Endothelial cell of umbilical vein (primary cell): ENCODE data around the gene NRBF2. TPM values are rescaled to one million over a fixed set of nuclear protein-coding genes. Genes with fewer than 3 reads are reported as not detected.

Source experiments
- BruUV-seq: library from RNA; stranded (reverse); fragments of 400-500 nt; replicated peaks from 2 replicates; lab custom pipeline; 2021; lab: Mats Ljungman, UMichigan
- CTCF ChIA-PET: fragments of 300-600, 350-600 bp; sonication (Branson Sonifier 250); formaldehyde crosslinking; loops from one replicate; lab custom pipeline; 2021; ENCODE audit warnings: antibody characterized with exemption, inconsistent platforms; lab: Charles Lee
- POLR2A ChIA-PET: fragments of 300-600, 350-600 bp; sonication (Branson Sonifier 250); formaldehyde crosslinking; loops from one replicate; lab custom pipeline; 2021; ENCODE audit warnings: antibody characterized with exemption, inconsistent platforms; lab: Charles Lee
- DNase-seq: peaks from one replicate; pipeline ENCODE4 v3.0.0-alpha.2; 2011; ENCODE audit warnings: low read depth, low spot score
- FAIRE-seq: peaks from 2 replicates; lab custom pipeline; 2011; peaks lifted over from hg19 to GRCh38; lab: Jason Lieb, UNC
- H2AFZ ChIP-seq: 2 replicates; pipeline ENCODE4 v1.6.0; 2012; ENCODE audit warnings: low read depth, low read length, control low read depth, inconsistent platforms
- H3K27ac ChIP-seq: 2 replicates; pipeline ENCODE4 v1.5.1; 2011; ENCODE audit warnings: low read depth, mild to moderate bottlenecking, control low read depth, low read length, moderate library complexity; ENCODE audit not compliant: insufficient read depth
- H3K27me3 ChIP-seq, 2 experiments: 2 replicates each; pipeline versions ENCODE4 v1.6.0 to v1.6.1; 2011; ENCODE audit warnings: low read length in 2 of 2, mixed read lengths in 1 of 2; ENCODE audit not compliant: control insufficient read depth in 2 of 2, insufficient read depth in 2 of 2
- H3K36me3 ChIP-seq, 2 experiments: 2 replicates in 1 of 2; 3 replicates in 1 of 2; pipeline ENCODE4 v1.5.1; 2011; ENCODE audit warnings: low read length in 2 of 2, mild to moderate bottlenecking in 1 of 2, moderate library complexity in 1 of 2; ENCODE audit not compliant: control insufficient read depth in 2 of 2, insufficient read depth in 2 of 2; ENCODE audit errors: extremely low read depth in 1 of 2
- H3K4me1 ChIP-seq: 3 replicates; pipeline ENCODE4 v1.5.1; 2011; ENCODE audit warnings: mild to moderate bottlenecking, low read length; ENCODE audit not compliant: control insufficient read depth, insufficient read depth; ENCODE audit errors: extremely low read depth
- H3K4me2 ChIP-seq: 2 replicates; pipeline ENCODE4 v1.6.1; 2011; ENCODE audit warnings: low read length, control low read depth, mixed read lengths; ENCODE audit not compliant: insufficient read depth
- H3K4me3 ChIP-seq, 3 experiments: fragments of 200-600 bp in 1 of 3; sonication (generic), shearing (Covaris generic) in 1 of 3; replicated peaks in 1 of 3; 2 replicates each; pipeline ENCODE4 v1.5.1; 2011 to 2016; ENCODE audit warnings: control low read depth in 3 of 3, low read length in 3 of 3, mild to moderate bottlenecking in 2 of 3, inconsistent platforms in 1 of 3, low read depth in 1 of 3, moderate library complexity in 1 of 3; ENCODE audit not compliant: insufficient read depth in 1 of 3
- H3K79me2 ChIP-seq: 2 replicates; pipeline ENCODE4 v1.6.0; 2012; ENCODE audit warnings: low read length, inconsistent platforms; ENCODE audit not compliant: control insufficient read depth, insufficient read depth
- H3K9ac ChIP-seq: replicated peaks from 2 replicates; pipeline ENCODE3; 2011; ENCODE audit warnings: low read length, control low read depth; ENCODE audit not compliant: insufficient read depth; ENCODE audit errors: extremely low read depth
- H3K9me1 ChIP-seq: replicated peaks from 3 replicates; pipeline ENCODE4 v1.6.0; 2011; ENCODE audit warnings: mild to moderate bottlenecking, low read length; ENCODE audit not compliant: control insufficient read depth, insufficient read depth; ENCODE audit errors: extremely low read depth
- H3K9me3 ChIP-seq: replicated peaks from 2 replicates; pipeline ENCODE4 v1.5.1; 2012; ENCODE audit warnings: low read length, inconsistent platforms; ENCODE audit not compliant: control insufficient read depth, insufficient read depth
- H4K20me1 ChIP-seq: replicated peaks from 2 replicates; pipeline ENCODE3; 2011; ENCODE audit warnings: mild to moderate bottlenecking, low read length; ENCODE audit not compliant: control insufficient read depth, insufficient read depth; ENCODE audit errors: extremely low read depth
- EZH2 ChIP-seq: IDR thresholded peaks from 2 replicates; pipeline ENCODE4 v1.6.1; 2012; ENCODE audit warnings: borderline replicate concordance, low read depth, mild to moderate bottlenecking, moderate library complexity, low read length, inconsistent platforms; ENCODE audit not compliant: severe bottlenecking
- FOS ChIP-seq: IDR thresholded peaks from 2 replicates; pipeline ENCODE4 v1.6.1; 2011; ENCODE audit warnings: mild to moderate bottlenecking, low read length, moderate library complexity, borderline replicate concordance; ENCODE audit not compliant: insufficient read depth
- GATA2 ChIP-seq: IDR thresholded peaks from 2 replicates; pipeline ENCODE4 v1.7.0; 2011; ENCODE audit warnings: low read depth, mild to moderate bottlenecking, moderate library complexity, mixed read lengths, low read length; ENCODE audit not compliant: insufficient read length, insufficient read depth
- JUN ChIP-seq: IDR thresholded peaks from 2 replicates; pipeline ENCODE4 v1.6.1; 2011; ENCODE audit warnings: borderline replicate concordance, low read depth; ENCODE audit not compliant: insufficient read length, insufficient read depth
- MYC ChIP-seq: IDR thresholded peaks from one replicate; pipeline ENCODE4 v1.6.1; 2011; ENCODE audit warnings: mild to moderate bottlenecking, low read depth, low read length
- POLR2A ChIP-seq: IDR thresholded peaks from 2 replicates; pipeline ENCODE4 v1.6.1; 2012; ENCODE audit warnings: low read depth, mild to moderate bottlenecking, control low read depth, low read length
- POLR2AphosphoS5 ChIP-seq: IDR thresholded peaks from 2 replicates; pipeline ENCODE4 v1.6.1; 2012; ENCODE audit warnings: low read depth, mild to moderate bottlenecking, control low read depth, low read length, moderate library complexity; ENCODE audit not compliant: insufficient read depth
- dilution Hi-C: fragments of 300-500 bp; cut with MboI; formaldehyde crosslinking; loops from one replicate; pipeline ENCODE4 v1.15.0; 2019; ENCODE audit warnings: low sequenced_read_pairs; ENCODE audit not compliant: extremely low pct_ligation_motif_present
- intact Hi-C: fragments of 100-400 bp; cut with micrococcal nuclease; formaldehyde crosslinking; loops from one replicate; pipeline ENCODE4 v1.10.0; 2022
- polyA plus RNA-seq, 4 experiments: library from polyadenylated mRNA; depleted of rRNA in 3 of 4; stranded (reverse) in 3 of 4; unstranded in 1 of 4; fragments of >200 nt; gene quantifications; 2 replicates each; pipeline versions ENCODE4 v1.2.1 to v1.2.3, GENCODE V29; 2011 to 2012; ENCODE audit warnings: missing spikeins in 1 of 4
- total RNA-seq: library from RNA; stranded (reverse); gene quantifications from 2 replicates; pipeline ENCODE4 v1.2.3, GENCODE V29; 2021
- TF ChIP-seq, protein P1 (sequence below): IDR thresholded peaks from 2 replicates; pipeline ENCODE4 v1.6.1; 2011; ENCODE audit not compliant: insufficient read depth, insufficient read length
- TF ChIP-seq, protein P2 (sequence below), 2 donors: IDR thresholded peaks; 1 replicate in 1 of 2; 2 replicates in 1 of 2; pipeline ENCODE4 v1.5.1; 2011; ENCODE audit warnings: low read length in 2 of 2, mild to moderate bottlenecking in 2 of 2, moderate library complexity in 2 of 2, control low read depth in 1 of 2, inconsistent platforms in 1 of 2, low read depth in 1 of 2; ENCODE audit not compliant: insufficient read depth in 1 of 2; ENCODE audit errors: extremely low read depth in 1 of 2

NRBF2 gene
- total and polyA plus RNA-seq, 2 donors (not counting 3 experiments of a cell fraction or from before 2014, with no cell fraction given) = 7.6 to 17.7 TPM

DNA sequence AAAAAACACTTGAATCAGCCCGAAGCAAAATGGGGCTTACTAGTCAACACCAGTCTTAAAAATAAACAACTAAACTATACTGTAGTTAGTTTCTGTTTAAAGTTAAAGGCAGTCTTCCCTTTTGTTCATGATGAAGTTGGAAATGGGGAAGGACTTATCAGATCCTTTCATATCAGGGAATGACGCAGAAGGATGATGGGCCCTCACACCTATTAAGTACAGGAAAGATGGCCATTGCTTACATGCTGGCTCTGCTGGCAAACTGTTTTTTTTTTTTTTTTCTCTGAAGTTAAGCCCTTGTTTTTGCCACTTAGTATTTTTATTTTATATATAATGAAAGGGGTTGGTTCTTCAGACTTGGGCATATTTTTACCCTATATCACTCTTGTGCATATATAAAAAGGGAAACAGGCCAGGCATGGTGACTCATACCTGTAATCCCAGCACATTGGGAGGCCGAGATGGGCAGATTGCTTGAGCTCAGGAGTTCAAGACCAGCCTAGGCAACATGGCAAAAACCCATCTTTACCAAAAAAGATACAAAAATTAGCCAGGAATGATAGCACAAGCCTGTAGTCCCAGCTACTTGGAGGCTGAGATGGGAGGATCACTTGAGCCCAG lies 16.6 kb upstream of the NRBF2 start:
- no peak overlapping the region for H3K9ac ChIP-seq
- no peak overlapping the region for H3K4me2 ChIP-seq
- dilution Hi-C loops = no loop called here
- no peaks in the 10 kb centered on the region for H3K79me2 ChIP-seq
- no peak for FAIRE-seq
- intact Hi-C loops = no loop called here
- TF ChIP-seq, protein P1, sequence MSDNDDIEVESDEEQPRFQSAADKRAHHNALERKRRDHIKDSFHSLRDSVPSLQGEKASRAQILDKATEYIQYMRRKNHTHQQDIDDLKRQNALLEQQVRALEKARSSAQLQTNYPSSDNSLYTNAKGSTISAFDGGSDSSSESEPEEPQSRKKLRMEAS = no peak
- TF ChIP-seq MYC (no peak), POLR2AphosphoS5 (no peak), JUN (no peak), POLR2A (no peak), FOS (no peak), GATA2 (no peak), EZH2 (no peak)
- TF ChIP-seq, protein P2, sequence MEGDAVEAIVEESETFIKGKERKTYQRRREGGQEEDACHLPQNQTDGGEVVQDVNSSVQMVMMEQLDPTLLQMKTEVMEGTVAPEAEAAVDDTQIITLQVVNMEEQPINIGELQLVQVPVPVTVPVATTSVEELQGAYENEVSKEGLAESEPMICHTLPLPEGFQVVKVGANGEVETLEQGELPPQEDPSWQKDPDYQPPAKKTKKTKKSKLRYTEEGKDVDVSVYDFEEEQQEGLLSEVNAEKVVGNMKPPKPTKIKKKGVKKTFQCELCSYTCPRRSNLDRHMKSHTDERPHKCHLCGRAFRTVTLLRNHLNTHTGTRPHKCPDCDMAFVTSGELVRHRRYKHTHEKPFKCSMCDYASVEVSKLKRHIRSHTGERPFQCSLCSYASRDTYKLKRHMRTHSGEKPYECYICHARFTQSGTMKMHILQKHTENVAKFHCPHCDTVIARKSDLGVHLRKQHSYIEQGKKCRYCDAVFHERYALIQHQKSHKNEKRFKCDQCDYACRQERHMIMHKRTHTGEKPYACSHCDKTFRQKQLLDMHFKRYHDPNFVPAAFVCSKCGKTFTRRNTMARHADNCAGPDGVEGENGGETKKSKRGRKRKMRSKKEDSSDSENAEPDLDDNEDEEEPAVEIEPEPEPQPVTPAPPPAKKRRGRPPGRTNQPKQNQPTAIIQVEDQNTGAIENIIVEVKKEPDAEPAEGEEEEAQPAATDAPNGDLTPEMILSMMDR (IDR thresholded peaks at IDR 0.05; ENCODE audit: extremely low read depth in 1 of 2, insufficient read depth in 1 of 2, low read depth in 1 of 2, low read length in 2 of 2) = no peak
- no peaks in the 10 kb centered on the region for H3K36me3 ChIP-seq
- ChIA-PET POLR2A (no interaction called here), CTCF (no interaction called here)
- BruUV-seq = no TSS peak
- no peaks in the 10 kb centered on the region for H3K4me1 ChIP-seq
- no peak overlapping the region for H3K27ac ChIP-seq
- H3K27me3 ChIP-seq = no peaks in the 10 kb centered on the region
- H3K4me3 ChIP-seq = no peak overlapping the region
- no peak overlapping the region for H2AFZ ChIP-seq
- no peak for DNase-seq
- H3K9me3 ChIP-seq = no peaks in the 10 kb centered on the region
- no peaks in the 10 kb centered on the region for H4K20me1 ChIP-seq
- no peaks in the 10 kb centered on the region for H3K9me1 ChIP-seq
